H1 (cell line): Measurements from ENCODE around the gene ST8SIA4. TPM values are rescaled to one million over a fixed set of nuclear protein-coding genes. Genes with fewer than 3 reads are reported as not detected.

Experiments used
- CTCF ChIA-PET: fragments of 300-600 bp; sonication (Branson Sonifier 250); formaldehyde crosslinking; loops from one replicate; lab custom pipeline; 2021; ENCODE audit not compliant: partially characterized antibody; lab: Charles Lee
- POLR2A ChIA-PET: fragments of 300-600 bp; sonication (Branson Sonifier 250); formaldehyde crosslinking; loops from one replicate; lab custom pipeline; 2021; ENCODE audit warnings: inconsistent platforms; ENCODE audit not compliant: partially characterized antibody; lab: Charles Lee
- DNase-seq, 2 experiments: peaks; one replicate each; pipeline versions ENCODE4 v3.0.0 to v3.0.0-alpha.2; 2010 to 2022; ENCODE audit warnings: low spot score in 2 of 2, low read depth in 1 of 2, mixed read lengths in 1 of 2
- FAIRE-seq: peaks from 2 replicates; lab custom pipeline; 2011; peaks lifted over from hg19 to GRCh38; lab: Jason Lieb, UNC
- H2AFZ ChIP-seq: 2 replicates; pipeline ENCODE4 v1.8.1; 2012; ENCODE audit warnings: low read length, inconsistent platforms
- H2AK5ac ChIP-seq: 2 replicates; pipeline ENCODE4 v1.6.1; 2013; ENCODE audit warnings: low read depth, low read length
- H2BK120ac ChIP-seq: replicated peaks from 2 replicates; pipeline ENCODE3; 2013; ENCODE audit warnings: low read depth, low read length, inconsistent platforms
- H2BK12ac ChIP-seq: 2 replicates; pipeline ENCODE4 v1.6.1; 2013; ENCODE audit warnings: low read depth, low read length
- H2BK15ac ChIP-seq: 2 replicates; pipeline ENCODE4 v1.6.1; 2013; ENCODE audit warnings: low read length
- H2BK20ac ChIP-seq: 2 replicates; pipeline ENCODE4 v1.6.1; 2013; ENCODE audit warnings: low read length
- H2BK5ac ChIP-seq: 2 replicates; pipeline ENCODE4 v1.6.1; 2013; ENCODE audit warnings: low read depth, low read length
- H3K14ac ChIP-seq: 2 replicates; pipeline ENCODE4 v1.6.1; 2013; ENCODE audit warnings: inconsistent platforms; ENCODE audit not compliant: insufficient read length
- H3K18ac ChIP-seq: 2 replicates; pipeline ENCODE4 v1.6.1; 2013; ENCODE audit warnings: low read length; ENCODE audit errors: extremely low read depth
- H3K23ac ChIP-seq: 2 replicates; pipeline ENCODE4 v1.6.1; 2013; ENCODE audit warnings: inconsistent platforms; ENCODE audit not compliant: insufficient read length
- H3K23me2 ChIP-seq: 2 replicates; pipeline ENCODE4 v1.6.1; 2013; ENCODE audit warnings: low read depth, low read length
- H3K27ac ChIP-seq: 2 replicates; pipeline ENCODE4 v1.6.1; 2011; ENCODE audit warnings: low read depth, low read length, inconsistent platforms
- H3K27me3 ChIP-seq, 4 experiments: replicated peaks in 1 of 4; 1 replicate in 1 of 4; 2 replicates in 3 of 4; pipeline versions ENCODE4 v1.6.1 to v1.8.1; 2011 to 2013; ENCODE audit warnings: low read length in 3 of 4, mild to moderate bottlenecking in 3 of 4, inconsistent platforms in 2 of 4, mixed read lengths in 2 of 4, moderate library complexity in 1 of 4; ENCODE audit not compliant: control insufficient read depth in 3 of 4, insufficient read depth in 3 of 4; ENCODE audit errors: extremely low read depth in 1 of 4
- H3K36me3 ChIP-seq, 4 experiments: 2 replicates each; pipeline versions ENCODE4 v1.6.1 to v1.8.1; 2011 to 2013; ENCODE audit warnings: mild to moderate bottlenecking in 4 of 4, low read length in 3 of 4, moderate library complexity in 2 of 4, control low read depth in 1 of 4, inconsistent platforms in 1 of 4; ENCODE audit not compliant: insufficient read depth in 4 of 4, control insufficient read depth in 2 of 4
- H3K4ac ChIP-seq: replicated peaks from 2 replicates; pipeline ENCODE3; 2013; ENCODE audit warnings: low read length, low read depth, mixed read lengths, inconsistent platforms; ENCODE audit not compliant: insufficient read length
- H3K4me1 ChIP-seq, 4 experiments: replicated peaks in 1 of 4; 1 replicate in 1 of 4; 2 replicates in 3 of 4; pipeline versions ENCODE4 v1.6.1 to v1.8.1; 2011 to 2013; ENCODE audit warnings: low read length in 3 of 4, inconsistent platforms in 2 of 4, mixed read lengths in 1 of 4; ENCODE audit not compliant: insufficient read depth in 4 of 4, control insufficient read depth in 3 of 4
- H3K4me2 ChIP-seq, 2 experiments: 2 replicates each; pipeline versions ENCODE4 v1.6.1 to v1.8.1; 2011 to 2013; ENCODE audit warnings: low read depth in 2 of 2, low read length in 2 of 2, control low read depth in 1 of 2, inconsistent platforms in 1 of 2, mild to moderate bottlenecking in 1 of 2; ENCODE audit not compliant: insufficient read depth in 1 of 2
- H3K4me3 ChIP-seq, 4 experiments: fragments of 200-600, 300-600 bp in 1 of 4; sonication (generic), shearing (Covaris generic), sonication (Bioruptor Twin) in 1 of 4; 2 replicates each; pipeline versions ENCODE4 v1.5.1 to v1.8.1; 2011 to 2016; ENCODE audit warnings: low read length in 4 of 4, low read depth in 3 of 4, control low read depth in 2 of 4, inconsistent platforms in 2 of 4, mild to moderate bottlenecking in 2 of 4, mixed read lengths in 1 of 4, moderate library complexity in 1 of 4; ENCODE audit not compliant: insufficient read depth in 2 of 4; ENCODE audit errors: extremely low read depth in 1 of 4
- H3K56ac ChIP-seq: replicated peaks from 2 replicates; pipeline ENCODE3; 2013; ENCODE audit warnings: low read depth, mild to moderate bottlenecking, mixed read lengths, low read length, inconsistent platforms; ENCODE audit not compliant: insufficient read length
- H3K79me1 ChIP-seq: 2 replicates; pipeline ENCODE4 v1.6.1; 2013; ENCODE audit warnings: low read depth, low read length, control low read depth
- H3K79me2 ChIP-seq, 2 experiments: 2 replicates each; pipeline versions ENCODE4 v1.6.1 to v1.8.1; 2012 to 2013; ENCODE audit warnings: low read length in 2 of 2, mild to moderate bottlenecking in 2 of 2, inconsistent platforms in 1 of 2; ENCODE audit not compliant: insufficient read depth in 2 of 2, control insufficient read depth in 1 of 2
- H3K9ac ChIP-seq, 4 experiments: replicated peaks in 1 of 4; 1 replicate in 1 of 4; 2 replicates in 3 of 4; pipeline versions ENCODE4 v1.6.1 to v1.8.1; 2011 to 2013; ENCODE audit warnings: low read depth in 3 of 4, low read length in 3 of 4, control low read depth in 2 of 4, mild to moderate bottlenecking in 2 of 4, moderate library complexity in 2 of 4, inconsistent platforms in 1 of 4; ENCODE audit errors: extremely low read depth in 1 of 4
- H3K9me3 ChIP-seq, 2 experiments: 2 replicates each; pipeline versions ENCODE4 v1.6.1 to v1.8.1; 2012 to 2013; ENCODE audit warnings: mild to moderate bottlenecking in 2 of 2, moderate library complexity in 2 of 2, control low read depth in 1 of 2, inconsistent platforms in 1 of 2, low read depth in 1 of 2, low read length in 1 of 2, mixed read lengths in 1 of 2; ENCODE audit not compliant: insufficient read depth in 2 of 2
- H4K20me1 ChIP-seq, 2 experiments: replicated peaks in 1 of 2; 2 replicates each; pipeline versions ENCODE3 to v1.8.1; 2011 to 2013; ENCODE audit warnings: inconsistent platforms in 2 of 2, low read length in 2 of 2, mild to moderate bottlenecking in 1 of 2; ENCODE audit not compliant: insufficient read depth in 2 of 2, control insufficient read depth in 1 of 2
- H4K5ac ChIP-seq: 2 replicates; pipeline ENCODE4 v1.6.1; 2013; ENCODE audit warnings: low read length, low read depth, mixed read lengths, inconsistent platforms; ENCODE audit not compliant: insufficient read length
- H4K8ac ChIP-seq: 2 replicates; pipeline ENCODE4 v1.8.0; 2013; ENCODE audit warnings: mild to moderate bottlenecking, moderate library complexity, low read length, inconsistent platforms; ENCODE audit not compliant: insufficient read depth; ENCODE audit errors: extremely low read depth
- H4K91ac ChIP-seq: replicated peaks from 2 replicates; pipeline ENCODE3; 2013; ENCODE audit warnings: low read length, mixed read lengths, inconsistent platforms; ENCODE audit not compliant: insufficient read length
- BCL11A ChIP-seq, 2 experiments: IDR thresholded peaks; one replicate each; pipeline ENCODE4 v1.6.1; 2011; ENCODE audit warnings: low read depth in 2 of 2, low read length in 2 of 2, mild to moderate bottlenecking in 2 of 2
- BRCA1 ChIP-seq: IDR thresholded peaks from 2 replicates; pipeline ENCODE4 v1.6.1; 2012; ENCODE audit warnings: low read depth, low read length, improper control_type of control experiment
- EGR1 ChIP-seq: IDR thresholded peaks from 2 replicates; pipeline ENCODE4 v1.6.1; 2011; ENCODE audit warnings: low read depth, low read length, borderline replicate concordance
- EP300 ChIP-seq, 2 experiments: IDR thresholded peaks; 1 replicate in 1 of 2; 2 replicates in 1 of 2; pipeline ENCODE4 v1.6.1; 2011 to 2012; ENCODE audit warnings: low read depth in 2 of 2, low read length in 2 of 2, mild to moderate bottlenecking in 2 of 2, borderline replicate concordance in 1 of 2, inconsistent platforms in 1 of 2, moderate library complexity in 1 of 2
- EZH2 ChIP-seq: fragments of 200-600 bp; sonication (generic); IDR thresholded peaks from 2 replicates; pipeline ENCODE4 v1.7.1; 2012; ENCODE audit warnings: low read depth, mild to moderate bottlenecking, moderate library complexity, low read length, inconsistent platforms; ENCODE audit not compliant: severe bottlenecking
- GTF2F1 ChIP-seq: IDR thresholded peaks from 2 replicates; pipeline ENCODE4 v1.6.1; 2012; ENCODE audit warnings: low read depth, low read length, improper control_type of control experiment, borderline replicate concordance
- KDM5A ChIP-seq: fragments of 200-600 bp; IDR thresholded peaks from 2 replicates; pipeline ENCODE4 v1.7.1; 2012; ENCODE audit warnings: mild to moderate bottlenecking, low read length, inconsistent platforms, mixed read lengths
- NANOG ChIP-seq: IDR thresholded peaks from 2 replicates; pipeline ENCODE4 v1.6.1; 2011; ENCODE audit warnings: low read length, low read depth, mild to moderate bottlenecking, inconsistent platforms; ENCODE audit not compliant: insufficient read depth, poor library complexity, severe bottlenecking
- POU5F1 ChIP-seq: IDR thresholded peaks from 2 replicates; pipeline ENCODE4 v1.6.1; 2011; ENCODE audit warnings: low read depth, mild to moderate bottlenecking, low read length, moderate library complexity
- SAP30 ChIP-seq: fragments of 300-600 bp; sonication (generic); IDR thresholded peaks from 2 replicates; pipeline ENCODE4 v1.7.1; 2012; ENCODE audit warnings: low read length, moderate library complexity, mild to moderate bottlenecking, inconsistent platforms; ENCODE audit not compliant: insufficient read depth, insufficient replicate concordance
- WGBS, 2 experiments: shearing (Covaris generic) in 1 of 2; methylation state at CpG; one replicate each; pipeline versions ENCODE4 v1.1.6 to v1.1.7; 2013 to 2015; ENCODE audit warnings: low lambda C conversion rate in 2 of 2, mixed read lengths in 2 of 2, inconsistent platforms in 1 of 2, low coverage in 1 of 2, missing lambda C conversion rate in 1 of 2; ENCODE audit not compliant: insufficient replicate concordance in 2 of 2, insufficient coverage in 1 of 2, insufficient read length in 1 of 2; ENCODE audit errors: extremely low coverage in 1 of 2, missing lambda C conversion rate in 1 of 2; 5-methylcytosine and 5-hydroxymethylcytosine counted together
- polyA plus RNA-seq, 7 experiments: library from polyadenylated mRNA; depleted of rRNA in 3 of 7; stranded (reverse) in 5 of 7; unstranded in 2 of 7; fragments of >200 nt in 5 of 7; fragments of 200-250 nt in 2 of 7; gene quantifications; 1 replicate in 5 of 7; 2 replicates in 1 of 7; 4 replicates in 1 of 7; pipeline versions ENCODE4 v1.2.1 to v1.2.3, GENCODE V29; 2011 to 2013; ENCODE audit warnings: missing spikeins in 2 of 7, mixed read lengths in 2 of 7
- total RNA-seq: library from RNA; stranded (reverse); fragmentation: NEBNext Ultra II Directional; extraction: Animal tissue kit (Norgen Biotek cat#: 25700); gene quantifications from 2 replicates; pipeline ENCODE4 v1.2.1, GENCODE V29; 2021
- TF ChIP-seq, protein P1 (sequence below): IDR thresholded peaks from 2 replicates; pipeline ENCODE4 v1.6.1; 2011; ENCODE audit warnings: low read depth, mild to moderate bottlenecking, low read length; ENCODE audit not compliant: insufficient read depth

The ST8SIA4 gene
- total and polyA plus RNA-seq, 2 of the 8 experiments (the other 6 are each of a cell fraction or from before 2014, with no cell fraction given): 0.08 to 0.50 TPM

DNA sequence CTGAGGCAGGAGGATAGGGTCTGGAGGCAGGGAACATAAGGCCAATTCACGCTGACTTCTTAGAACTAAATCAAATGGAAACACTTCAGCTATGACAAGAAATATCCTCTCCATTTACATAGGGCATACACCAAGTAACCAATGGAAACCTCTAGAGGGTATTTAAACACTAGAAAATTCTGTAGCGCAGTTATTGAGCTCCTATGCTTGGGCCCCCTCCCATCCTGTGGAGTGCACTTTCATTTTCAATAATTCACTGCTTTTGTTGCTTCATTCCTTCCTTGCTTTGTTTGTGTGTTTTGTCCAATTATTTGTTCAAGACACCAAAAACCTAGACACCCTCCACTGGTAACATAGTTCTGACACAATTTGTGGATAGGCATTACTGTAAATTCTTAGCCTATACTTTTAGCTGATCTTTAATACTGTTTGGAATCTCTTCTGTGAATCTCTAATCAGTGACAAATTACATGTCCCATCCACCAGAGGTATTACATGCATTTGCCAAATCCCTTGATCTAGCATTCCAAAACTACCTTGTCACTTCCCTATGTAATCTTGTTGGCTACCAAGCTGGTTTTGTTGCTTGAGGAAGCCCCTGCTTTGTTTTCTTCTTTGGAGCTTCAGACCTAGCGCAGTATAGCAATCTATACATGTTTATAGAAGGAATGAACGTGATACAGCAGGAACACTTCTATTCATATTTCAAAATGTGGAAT, 61.6 kb downstream of the ST8SIA4 start:
- no peak overlapping the region for H3K4ac ChIP-seq
- no peak overlapping the region for H3K18ac ChIP-seq
- H2BK12ac ChIP-seq: no peak overlapping the region
- POLR2A ChIA-PET: no interaction called here
- no peak overlapping the region for H3K4me3 ChIP-seq
- 73% methylated on average over 4 of the region's 4 CpGs; no CpG with 5 or more reads in 1 of the 2 experiments for WGBS, 2 experiments
- H4K91ac ChIP-seq: no peak overlapping the region
- H3K9me3 ChIP-seq: no peaks in the 10 kb centered on the region
- no peak overlapping the region for H4K8ac ChIP-seq
- no peak overlapping the region for H3K14ac ChIP-seq
- no peak overlapping the region for H4K5ac ChIP-seq
- TF ChIP-seq BRCA1 (no peak), NANOG (no peak), SAP30 (no peak), EP300 (IDR thresholded peaks at IDR 0.05; ENCODE audit: borderline replicate concordance in 1 of 2, low read depth in 2 of 2, low read length in 2 of 2) (no peak), POU5F1 (no peak), EGR1 (no peak), KDM5A (no peak), BCL11A (IDR thresholded peaks at IDR 0.05; ENCODE audit: low read depth in 2 of 2, low read length in 2 of 2) (no peak), GTF2F1 (no peak), EZH2 (no peak)
- TF ChIP-seq, protein P1, sequence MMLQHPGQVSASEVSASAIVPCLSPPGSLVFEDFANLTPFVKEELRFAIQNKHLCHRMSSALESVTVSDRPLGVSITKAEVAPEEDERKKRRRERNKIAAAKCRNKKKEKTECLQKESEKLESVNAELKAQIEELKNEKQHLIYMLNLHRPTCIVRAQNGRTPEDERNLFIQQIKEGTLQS: no peak
- DNase-seq (no peak), FAIRE-seq (no peak)
- CTCF ChIA-PET: interaction anchor here (1.0 kb wide), 2 partner anchors 13 to 328 kb away, joined by 3 read pairs; no protein-coding TSS in a partner anchor
- H3K23me2 ChIP-seq: no peaks in the 10 kb centered on the region
- H2AK5ac ChIP-seq: no peak overlapping the region
- H3K23ac ChIP-seq: no peak overlapping the region
- H4K20me1 ChIP-seq: no peaks in the 10 kb centered on the region
- no peak overlapping the region for H3K9ac ChIP-seq
- H2BK120ac ChIP-seq: no peak overlapping the region
- H2BK20ac ChIP-seq: no peak overlapping the region
- H3K27me3 ChIP-seq: no peaks in the 10 kb centered on the region
- no peaks in the 10 kb centered on the region for H3K36me3 ChIP-seq
- H3K79me2 ChIP-seq: no peaks in the 10 kb centered on the region
- H3K56ac ChIP-seq: no peak overlapping the region
- no peak overlapping the region for H2BK5ac ChIP-seq
- no peak overlapping the region for H3K4me2 ChIP-seq
- H2BK15ac ChIP-seq: no peak overlapping the region
- H3K79me1 ChIP-seq: no peaks in the 10 kb centered on the region
- no peak overlapping the region for H2AFZ ChIP-seq
- no peak overlapping the region for H3K27ac ChIP-seq
- peaks cover 0 to 7% (median 2%) of the 10 kb centered on the region in 4 experiments; a peak in 3 of 7 replicates for H3K4me1 ChIP-seq
